GM12864 (cell line): Measurements from ENCODE around the gene SCYGR7.

Source experiments
- DNase-seq: peaks from one replicate; pipeline ENCODE4 v3.0.0-alpha.2; 2011; ENCODE audit warnings: low read depth
- H3K4me3 ChIP-seq: 2 replicates; pipeline ENCODE4 v1.5.1; 2011; ENCODE audit warnings: mild to moderate bottlenecking, low read depth, low read length, control low read depth
- TF ChIP-seq, protein P1 (sequence below): IDR thresholded peaks from 2 replicates; pipeline ENCODE4 v1.5.1; 2011; ENCODE audit warnings: low read depth, mild to moderate bottlenecking, moderate library complexity, low read length, control low read depth, inconsistent platforms; ENCODE audit errors: missing control alignments

Gene SCYGR7

GRCh38 chr2:227772932-227773331 is 44.8 kb downstream of the SCYGR7 start:
- TF ChIP-seq, protein P1, sequence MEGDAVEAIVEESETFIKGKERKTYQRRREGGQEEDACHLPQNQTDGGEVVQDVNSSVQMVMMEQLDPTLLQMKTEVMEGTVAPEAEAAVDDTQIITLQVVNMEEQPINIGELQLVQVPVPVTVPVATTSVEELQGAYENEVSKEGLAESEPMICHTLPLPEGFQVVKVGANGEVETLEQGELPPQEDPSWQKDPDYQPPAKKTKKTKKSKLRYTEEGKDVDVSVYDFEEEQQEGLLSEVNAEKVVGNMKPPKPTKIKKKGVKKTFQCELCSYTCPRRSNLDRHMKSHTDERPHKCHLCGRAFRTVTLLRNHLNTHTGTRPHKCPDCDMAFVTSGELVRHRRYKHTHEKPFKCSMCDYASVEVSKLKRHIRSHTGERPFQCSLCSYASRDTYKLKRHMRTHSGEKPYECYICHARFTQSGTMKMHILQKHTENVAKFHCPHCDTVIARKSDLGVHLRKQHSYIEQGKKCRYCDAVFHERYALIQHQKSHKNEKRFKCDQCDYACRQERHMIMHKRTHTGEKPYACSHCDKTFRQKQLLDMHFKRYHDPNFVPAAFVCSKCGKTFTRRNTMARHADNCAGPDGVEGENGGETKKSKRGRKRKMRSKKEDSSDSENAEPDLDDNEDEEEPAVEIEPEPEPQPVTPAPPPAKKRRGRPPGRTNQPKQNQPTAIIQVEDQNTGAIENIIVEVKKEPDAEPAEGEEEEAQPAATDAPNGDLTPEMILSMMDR: no peak
- H3K4me3 ChIP-seq: no peak overlapping the region
- DNase-seq: no peak

GRCh38 chr2:227774011-227774624 is 46.0 kb downstream of the SCYGR7 start:
- TF ChIP-seq, protein P1: peak; percentile 41
- no peak for DNase-seq

DNA sequence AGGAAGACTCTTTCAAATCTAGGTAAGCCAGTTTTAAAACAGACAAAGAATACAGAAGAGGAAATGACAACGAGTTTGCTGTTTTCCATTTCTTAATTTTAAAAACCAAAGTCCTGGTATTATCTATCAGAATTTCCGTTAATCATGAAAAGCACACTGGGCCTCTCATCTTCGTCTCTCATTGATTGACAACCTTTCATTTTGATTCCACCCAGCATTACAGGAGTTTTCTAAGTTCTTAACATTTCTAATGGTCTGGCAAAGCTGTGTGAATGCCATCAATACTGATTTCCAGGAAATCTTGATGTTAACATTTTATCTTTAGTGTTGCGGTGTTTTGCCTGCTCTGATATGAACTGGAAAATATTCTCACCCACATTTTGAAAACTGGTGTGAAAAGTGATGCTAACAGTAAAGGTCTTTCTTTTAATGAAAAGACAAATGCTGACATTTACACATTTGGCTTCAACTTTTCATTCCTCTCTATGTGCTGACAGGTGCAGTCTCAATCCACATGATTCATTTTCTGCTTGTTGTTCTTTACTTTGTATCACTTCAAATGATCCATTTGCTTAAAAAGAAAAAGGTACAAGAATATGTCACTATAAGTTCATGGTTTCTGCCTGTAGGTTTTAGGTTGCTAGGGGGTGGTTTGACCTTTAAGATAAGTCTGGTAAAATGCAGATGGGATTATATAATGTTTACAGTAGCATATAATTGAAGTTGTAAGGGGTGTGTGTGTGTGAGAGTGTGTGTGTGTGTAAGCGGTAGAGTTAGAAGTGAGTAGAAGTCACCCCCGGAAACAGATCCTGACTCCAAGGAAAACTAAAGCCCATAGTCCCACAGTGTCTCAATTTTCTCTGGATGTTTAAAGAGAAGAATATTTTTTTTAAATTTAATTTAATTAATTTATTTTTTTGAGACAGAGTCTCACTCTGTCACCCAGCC is 47.0 kb downstream of the SCYGR7 start:
- no peak overlapping the region for H3K4me3 ChIP-seq
- TF ChIP-seq, protein P1: no peak
- DNase-seq: no peak

More at GRCh38 chr2:227774011-227774624, 46.0 kb downstream of the SCYGR7 start:
- no peak overlapping the region for H3K4me3 ChIP-seq
